Endothelial cell of umbilical vein (primary cell): Measurements from ENCODE around the gene BRD1. TPM values are rescaled to one million over a fixed set of nuclear protein-coding genes. Genes with fewer than 3 reads are reported as not detected.

Source experiments
- BruUV-seq: library from RNA; stranded (reverse); fragments of 400-500 nt; replicated peaks from 2 replicates; lab custom pipeline; 2021; lab: Mats Ljungman, UMichigan
- CTCF ChIA-PET: fragments of 300-600, 350-600 bp; sonication (Branson Sonifier 250); formaldehyde crosslinking; loops from one replicate; lab custom pipeline; 2021; ENCODE audit warnings: antibody characterized with exemption, inconsistent platforms; lab: Charles Lee
- POLR2A ChIA-PET: fragments of 300-600, 350-600 bp; sonication (Branson Sonifier 250); formaldehyde crosslinking; loops from one replicate; lab custom pipeline; 2021; ENCODE audit warnings: antibody characterized with exemption, inconsistent platforms; lab: Charles Lee
- DNase-seq: peaks from one replicate; pipeline ENCODE4 v3.0.0-alpha.2; 2011; ENCODE audit warnings: low read depth, low spot score
- FAIRE-seq: peaks from 2 replicates; lab custom pipeline; 2011; peaks lifted over from hg19 to GRCh38; lab: Jason Lieb, UNC
- H2AFZ ChIP-seq: 2 replicates; pipeline ENCODE4 v1.6.0; 2012; ENCODE audit warnings: low read depth, low read length, control low read depth, inconsistent platforms
- H3K27ac ChIP-seq: 2 replicates; pipeline ENCODE4 v1.5.1; 2011; ENCODE audit warnings: low read depth, mild to moderate bottlenecking, control low read depth, low read length, moderate library complexity; ENCODE audit not compliant: insufficient read depth
- H3K27me3 ChIP-seq, 2 experiments: 2 replicates each; pipeline versions ENCODE4 v1.6.0 to v1.6.1; 2011; ENCODE audit warnings: low read length in 2 of 2, mixed read lengths in 1 of 2; ENCODE audit not compliant: control insufficient read depth in 2 of 2, insufficient read depth in 2 of 2
- H3K36me3 ChIP-seq, 2 experiments: 2 replicates in 1 of 2; 3 replicates in 1 of 2; pipeline ENCODE4 v1.5.1; 2011; ENCODE audit warnings: low read length in 2 of 2, mild to moderate bottlenecking in 1 of 2, moderate library complexity in 1 of 2; ENCODE audit not compliant: control insufficient read depth in 2 of 2, insufficient read depth in 2 of 2; ENCODE audit errors: extremely low read depth in 1 of 2
- H3K4me1 ChIP-seq: 3 replicates; pipeline ENCODE4 v1.5.1; 2011; ENCODE audit warnings: mild to moderate bottlenecking, low read length; ENCODE audit not compliant: control insufficient read depth, insufficient read depth; ENCODE audit errors: extremely low read depth
- H3K4me2 ChIP-seq: 2 replicates; pipeline ENCODE4 v1.6.1; 2011; ENCODE audit warnings: low read length, control low read depth, mixed read lengths; ENCODE audit not compliant: insufficient read depth
- H3K4me3 ChIP-seq, 3 experiments: fragments of 200-600 bp in 1 of 3; sonication (generic), shearing (Covaris generic) in 1 of 3; replicated peaks in 1 of 3; 2 replicates each; pipeline ENCODE4 v1.5.1; 2011 to 2016; ENCODE audit warnings: control low read depth in 3 of 3, low read length in 3 of 3, mild to moderate bottlenecking in 2 of 3, inconsistent platforms in 1 of 3, low read depth in 1 of 3, moderate library complexity in 1 of 3; ENCODE audit not compliant: insufficient read depth in 1 of 3
- H3K79me2 ChIP-seq: 2 replicates; pipeline ENCODE4 v1.6.0; 2012; ENCODE audit warnings: low read length, inconsistent platforms; ENCODE audit not compliant: control insufficient read depth, insufficient read depth
- H3K9ac ChIP-seq: replicated peaks from 2 replicates; pipeline ENCODE3; 2011; ENCODE audit warnings: low read length, control low read depth; ENCODE audit not compliant: insufficient read depth; ENCODE audit errors: extremely low read depth
- H3K9me1 ChIP-seq: replicated peaks from 3 replicates; pipeline ENCODE4 v1.6.0; 2011; ENCODE audit warnings: mild to moderate bottlenecking, low read length; ENCODE audit not compliant: control insufficient read depth, insufficient read depth; ENCODE audit errors: extremely low read depth
- H3K9me3 ChIP-seq: replicated peaks from 2 replicates; pipeline ENCODE4 v1.5.1; 2012; ENCODE audit warnings: low read length, inconsistent platforms; ENCODE audit not compliant: control insufficient read depth, insufficient read depth
- H4K20me1 ChIP-seq: replicated peaks from 2 replicates; pipeline ENCODE3; 2011; ENCODE audit warnings: mild to moderate bottlenecking, low read length; ENCODE audit not compliant: control insufficient read depth, insufficient read depth; ENCODE audit errors: extremely low read depth
- CTCF ChIP-seq, 2 donors: IDR thresholded peaks; 1 replicate in 1 of 2; 2 replicates in 1 of 2; pipeline ENCODE4 v1.5.1; 2011; ENCODE audit warnings: low read length in 2 of 2, mild to moderate bottlenecking in 2 of 2, moderate library complexity in 2 of 2, control low read depth in 1 of 2, inconsistent platforms in 1 of 2, low read depth in 1 of 2; ENCODE audit not compliant: insufficient read depth in 1 of 2; ENCODE audit errors: extremely low read depth in 1 of 2
- EZH2 ChIP-seq: IDR thresholded peaks from 2 replicates; pipeline ENCODE4 v1.6.1; 2012; ENCODE audit warnings: borderline replicate concordance, low read depth, mild to moderate bottlenecking, moderate library complexity, low read length, inconsistent platforms; ENCODE audit not compliant: severe bottlenecking
- FOS ChIP-seq: IDR thresholded peaks from 2 replicates; pipeline ENCODE4 v1.6.1; 2011; ENCODE audit warnings: mild to moderate bottlenecking, low read length, moderate library complexity, borderline replicate concordance; ENCODE audit not compliant: insufficient read depth
- GATA2 ChIP-seq: IDR thresholded peaks from 2 replicates; pipeline ENCODE4 v1.7.0; 2011; ENCODE audit warnings: low read depth, mild to moderate bottlenecking, moderate library complexity, mixed read lengths, low read length; ENCODE audit not compliant: insufficient read length, insufficient read depth
- JUN ChIP-seq: IDR thresholded peaks from 2 replicates; pipeline ENCODE4 v1.6.1; 2011; ENCODE audit warnings: borderline replicate concordance, low read depth; ENCODE audit not compliant: insufficient read length, insufficient read depth
- MAX ChIP-seq: IDR thresholded peaks from 2 replicates; pipeline ENCODE4 v1.6.1; 2011; ENCODE audit not compliant: insufficient read depth, insufficient read length
- MYC ChIP-seq: IDR thresholded peaks from one replicate; pipeline ENCODE4 v1.6.1; 2011; ENCODE audit warnings: mild to moderate bottlenecking, low read depth, low read length
- POLR2A ChIP-seq: IDR thresholded peaks from 2 replicates; pipeline ENCODE4 v1.6.1; 2012; ENCODE audit warnings: low read depth, mild to moderate bottlenecking, control low read depth, low read length
- POLR2AphosphoS5 ChIP-seq: IDR thresholded peaks from 2 replicates; pipeline ENCODE4 v1.6.1; 2012; ENCODE audit warnings: low read depth, mild to moderate bottlenecking, control low read depth, low read length, moderate library complexity; ENCODE audit not compliant: insufficient read depth
- dilution Hi-C: fragments of 300-500 bp; cut with MboI; formaldehyde crosslinking; loops from one replicate; pipeline ENCODE4 v1.15.0; 2019; ENCODE audit warnings: low sequenced_read_pairs; ENCODE audit not compliant: extremely low pct_ligation_motif_present
- intact Hi-C: fragments of 100-400 bp; cut with micrococcal nuclease; formaldehyde crosslinking; loops from one replicate; pipeline ENCODE4 v1.10.0; 2022
- polyA plus RNA-seq, 4 experiments: library from polyadenylated mRNA; depleted of rRNA in 3 of 4; stranded (reverse) in 3 of 4; unstranded in 1 of 4; fragments of >200 nt; gene quantifications; 2 replicates each; pipeline versions ENCODE4 v1.2.1 to v1.2.3, GENCODE V29; 2011 to 2012; ENCODE audit warnings: missing spikeins in 1 of 4
- total RNA-seq: library from RNA; stranded (reverse); gene quantifications from 2 replicates; pipeline ENCODE4 v1.2.3, GENCODE V29; 2021

Gene BRD1
- total and polyA plus RNA-seq, 2 donors (not counting 3 experiments of a cell fraction or from before 2014, with no cell fraction given): 8.1 to 41.1 TPM

DNA sequence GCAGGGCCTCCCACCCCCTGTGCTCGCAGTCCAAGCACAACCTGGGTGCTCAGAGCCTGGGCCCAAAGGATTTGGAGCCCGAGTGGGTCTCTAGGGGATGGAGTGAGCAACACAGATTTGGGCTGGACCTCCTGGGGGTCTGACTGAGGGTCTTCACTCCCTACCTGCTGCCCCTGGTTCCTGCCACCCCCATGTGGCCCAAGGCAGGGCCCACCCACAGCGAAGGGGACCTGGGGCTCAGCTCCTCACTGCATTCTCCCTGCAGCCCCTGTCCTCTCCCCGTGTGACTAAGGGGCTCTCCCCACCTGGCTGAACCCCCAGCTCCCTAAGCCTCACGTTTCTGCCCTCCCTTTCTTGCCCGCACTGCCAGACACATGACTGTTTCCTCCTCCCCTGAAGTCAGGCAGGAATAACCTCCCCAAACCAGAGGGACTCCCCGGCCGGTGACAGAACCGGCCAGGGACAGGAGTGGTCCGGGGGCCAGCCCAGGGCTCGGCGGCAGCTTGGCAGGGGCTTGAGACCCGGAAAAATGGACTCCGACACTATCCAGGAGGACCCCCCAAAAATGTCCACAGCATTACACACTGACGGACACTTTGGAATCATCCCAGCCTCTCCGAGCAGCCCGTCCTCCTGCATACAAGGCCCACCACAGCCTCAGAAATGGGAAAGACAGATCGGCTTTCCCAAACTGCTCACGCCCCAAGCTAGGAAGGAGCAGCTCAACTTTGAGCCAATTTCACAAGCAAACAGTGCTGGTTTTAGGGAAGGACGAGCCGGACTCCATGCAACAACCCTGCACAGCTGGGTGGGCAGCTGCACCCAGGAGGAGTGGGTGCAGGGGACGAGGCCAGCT, 57.8 kb downstream of the BRD1 start:
- Histone ChIP-seq H3K4me3 (no peak overlapping the region), H4K20me1 (no peaks in the 10 kb centered on the region), H3K9ac (no peak overlapping the region), H2AFZ (no peak overlapping the region), H3K9me1 (no peaks in the 10 kb centered on the region), H3K27me3 (no peaks in the 10 kb centered on the region), H3K79me2 (no peaks in the 10 kb centered on the region), H3K4me1 (no peaks in the 10 kb centered on the region), H3K4me2 (no peak overlapping the region), H3K9me3 (no peaks in the 10 kb centered on the region), H3K27ac (no peak overlapping the region), H3K36me3 (peaks cover 3 to 7% of the 10 kb centered on the region in 2 experiments)
- FAIRE-seq (no peak), DNase-seq (no peak)
- TF ChIP-seq EZH2 (no peak), POLR2A (no peak), MAX (no peak), GATA2 (no peak), FOS (no peak), MYC (no peak), CTCF (IDR thresholded peaks at IDR 0.05; ENCODE audit: extremely low read depth in 1 of 2, insufficient read depth in 1 of 2, low read depth in 1 of 2, low read length in 2 of 2) (no peak), JUN (no peak), POLR2AphosphoS5 (no peak)
- dilution Hi-C loops (no loop called here), intact Hi-C loops (loop anchor here (5.0 kb wide), 2 partner anchors 202 to 262 kb away; no protein-coding TSS in a partner anchor)
- CTCF ChIA-PET: no interaction called here
- BruUV-seq: no TSS peak
- POLR2A ChIA-PET: interaction anchor here (0.6 kb wide), 1 partner anchor 446 kb away, joined by 9 read pairs; no protein-coding TSS in a partner anchor
